Choroid plexus epithelial cell (primary cell): Measurements from ENCODE around the gene HSPBP1.
"Not testable (repeated sequence)": the region's sequence is repeated elsewhere in the genome, so short reads cannot be mapped to it uniquely, and the experiment has no call there.

Source experiments
- DNase-seq: peaks from one replicate; pipeline ENCODE4 v3.0.0-alpha.2; 2010; ENCODE audit warnings: low read depth
- H3K4me3 ChIP-seq: 2 replicates; pipeline ENCODE4 v1.5.1; 2011; ENCODE audit warnings: low read depth, mild to moderate bottlenecking, control low read depth, low read length, moderate library complexity
- CTCF ChIP-seq: conservative IDR thresholded peaks from 2 replicates; pipeline ENCODE4 v1.5.1; 2011; ENCODE audit warnings: low read depth, mild to moderate bottlenecking, control low read depth, inconsistent platforms, low read length, moderate library complexity

Gene HSPBP1

GRCh38 chr19:55228015-55228391 is 51.9 kb downstream of the HSPBP1 start:
- DNase-seq = no peak
- no peak overlapping the region for H3K4me3 ChIP-seq
- no peak for TF ChIP-seq CTCF

GRCh38 chr19:55227241-55228014 is 52.5 kb downstream of the HSPBP1 start:
- TF ChIP-seq CTCF = no peak
- H3K4me3 ChIP-seq = no peak overlapping the region
- no peak for DNase-seq

- DNase-seq = no peak
- TF ChIP-seq CTCF = no peak
- no peak overlapping the region for H3K4me3 ChIP-seq
These were observed 53.1 kb downstream of the HSPBP1 start for GRCh38 chr19:55226788-55227187.

GRCh38 chr19:55226273-55226672 is 53.6 kb downstream of the HSPBP1 start:
- no peak for TF ChIP-seq CTCF
- DNase-seq = no peak
- no peak overlapping the region for H3K4me3 ChIP-seq

- H3K4me3 ChIP-seq = no peak overlapping the region
These were observed 54.4 kb downstream of the HSPBP1 start for GRCh38 chr19:55225415-55225958.

GRCh38 chr19:55224679-55225414 is 55.1 kb downstream of the HSPBP1 start:
- not testable (repeated sequence) for DNase-seq, H3K4me3 ChIP-seq

More at GRCh38 chr19:55225415-55225958, 54.4 kb downstream of the HSPBP1 start:
- TF ChIP-seq CTCF = no peak
- no peak for DNase-seq

GRCh38 chr19:55224038-55224665 is 55.8 kb downstream of the HSPBP1 start:
- TF ChIP-seq CTCF = no peak
- no peak overlapping the region for H3K4me3 ChIP-seq
- no peak for DNase-seq
